Measurements from ENCODE around the gene PRELP.

The PRELP gene

GRCh38 chr1:203506858-203507626 is 31.4 kb downstream of the PRELP start:
- Histone ChIP-seq H3K4ac (ENCODE audit: low read depth in 1 of 2, low read length in 2 of 2) (no peak overlapping the region), H3K4me2 (ENCODE audit: low read length, poor library complexity, severe bottlenecking) (no peak overlapping the region), H2BK5ac (ENCODE audit: low read depth, low read length, poor library complexity, severe bottlenecking) (no peak overlapping the region), H3K27me3 (ENCODE audit: control insufficient read depth in 1 of 2, insufficient read depth in 1 of 2, low read length in 2 of 2) (peaks cover 0 to 12% of the 10 kb centered on the region in 2 experiments), H3K14ac (ENCODE audit: low read length in 2 of 2) (peak overlapping the region in 1 of 2 experiments; percentile 44), H4K91ac (ENCODE audit: low read length) (no peak overlapping the region), H3K36me3 (ENCODE audit: control insufficient read depth in 1 of 2, insufficient read depth in 2 of 2, low read depth in 1 of 2, low read length in 2 of 2) (no peaks in the 10 kb centered on the region), H3K9me3 (ENCODE audit: control insufficient read depth, low read length) (no peaks in the 10 kb centered on the region), H2BK15ac (ENCODE audit: low read depth, poor library complexity, severe bottlenecking) (peak overlapping the region; percentile 48), H3K79me1 (replicated peaks; ENCODE audit: low read length, poor library complexity, severe bottlenecking) (no peaks in the 10 kb centered on the region), H2AK5ac (ENCODE audit: low read length, severe bottlenecking) (peak overlapping the region; percentile 35), H2BK120ac (ENCODE audit: low read depth, low read length) (no peak overlapping the region), H3K9ac (ENCODE audit: low read length) (peak overlapping the region; percentile 56), H3K23ac (ENCODE audit: low read length in 2 of 2) (peak overlapping the region in 1 of 2 experiments; percentile 23), H2AFZ (ENCODE audit: low read depth, low read length) (no peak overlapping the region), H2BK12ac (ENCODE audit: low read length in 2 of 2) (peak overlapping the region; percentile 18 to 59), H3K27ac (ENCODE audit: low read length, poor library complexity, severe bottlenecking) (no peak overlapping the region), H3K18ac (ENCODE audit: low read depth in 1 of 2, low read length in 2 of 2) (peak overlapping the region; percentile 31 to 87), H3K4me1 (ENCODE audit: control insufficient read depth, insufficient read depth, low read depth, low read length) (peaks cover 11% of the 10 kb centered on the region), H3K4me3 (ENCODE audit: insufficient read depth in 1 of 2, low read depth in 1 of 2, low read length in 2 of 2) (no peak overlapping the region), H4K8ac (ENCODE audit: low read length) (peak overlapping the region; percentile 66)
- WGBS: 53% methylated on average over 6 of the region's 6 CpGs
- DNase-seq: no peak

- H3K79me1 ChIP-seq (replicated peaks; ENCODE audit: low read length, poor library complexity, severe bottlenecking): no peaks in the 10 kb centered on the region
- H4K91ac ChIP-seq (ENCODE audit: low read length): no peak overlapping the region
- H2AFZ ChIP-seq (ENCODE audit: low read depth, low read length): no peak overlapping the region
- H3K18ac ChIP-seq (ENCODE audit: low read depth in 1 of 2, low read length in 2 of 2): no peak overlapping the region
- no peak overlapping the region for H2BK15ac ChIP-seq (ENCODE audit: low read depth, poor library complexity, severe bottlenecking)
- DNase-seq: no peak
- peaks cover 0 to 5% of the 10 kb centered on the region in 2 experiments for H3K27me3 ChIP-seq (ENCODE audit: control insufficient read depth in 1 of 2, insufficient read depth in 1 of 2, low read length in 2 of 2)
- H4K8ac ChIP-seq (ENCODE audit: low read length): no peak overlapping the region
- H3K14ac ChIP-seq (ENCODE audit: low read length in 2 of 2): no peak overlapping the region
- H2BK120ac ChIP-seq (ENCODE audit: low read depth, low read length): no peak overlapping the region
- H3K9ac ChIP-seq (ENCODE audit: low read length): peak overlapping the region; percentile 19
- WGBS: 0% methylated on average over 1 of the region's 1 CpG
- no peak overlapping the region for H2BK5ac ChIP-seq (ENCODE audit: low read depth, low read length, poor library complexity, severe bottlenecking)
- H2AK5ac ChIP-seq (ENCODE audit: low read length, severe bottlenecking): no peak overlapping the region
- no peak overlapping the region for H3K4me2 ChIP-seq (ENCODE audit: low read length, poor library complexity, severe bottlenecking)
- H3K9me3 ChIP-seq (ENCODE audit: control insufficient read depth, low read length): no peaks in the 10 kb centered on the region
- H2BK12ac ChIP-seq (ENCODE audit: low read length in 2 of 2): no peak overlapping the region
- H3K23ac ChIP-seq (ENCODE audit: low read length in 2 of 2): no peak overlapping the region
- no peak overlapping the region for H3K27ac ChIP-seq (ENCODE audit: low read length, poor library complexity, severe bottlenecking)
- H3K4me3 ChIP-seq (ENCODE audit: insufficient read depth in 1 of 2, low read depth in 1 of 2, low read length in 2 of 2): no peak overlapping the region
- no peaks in the 10 kb centered on the region for H3K36me3 ChIP-seq (ENCODE audit: control insufficient read depth in 1 of 2, insufficient read depth in 2 of 2, low read depth in 1 of 2, low read length in 2 of 2)
- peaks cover 15% of the 10 kb centered on the region for H3K4me1 ChIP-seq (ENCODE audit: control insufficient read depth, insufficient read depth, low read depth, low read length)
- H3K4ac ChIP-seq (ENCODE audit: low read depth in 1 of 2, low read length in 2 of 2): no peak overlapping the region
Observed at GRCh38 chr1:203507759-203508158, 32.2 kb downstream of the PRELP start.

GRCh38 chr1:203508463-203509073 is 33.0 kb downstream of the PRELP start:
- H2AK5ac ChIP-seq (ENCODE audit: low read length, severe bottlenecking): peak overlapping the region; percentile 57
- peak overlapping the region; percentile 75 to 88 for H2BK12ac ChIP-seq (ENCODE audit: low read length in 2 of 2)
- H3K23ac ChIP-seq (ENCODE audit: low read length in 2 of 2): no peak overlapping the region
- H3K27ac ChIP-seq (ENCODE audit: low read length, poor library complexity, severe bottlenecking): no peak overlapping the region
- peak overlapping the region; percentile 66 for H4K8ac ChIP-seq (ENCODE audit: low read length)
- peak overlapping the region; percentile 7 for H2BK120ac ChIP-seq (ENCODE audit: low read depth, low read length)
- no peaks in the 10 kb centered on the region for H3K9me3 ChIP-seq (ENCODE audit: control insufficient read depth, low read length)
- peak overlapping the region; percentile 75 for H2BK15ac ChIP-seq (ENCODE audit: low read depth, poor library complexity, severe bottlenecking)
- H3K27me3 ChIP-seq (ENCODE audit: control insufficient read depth in 1 of 2, insufficient read depth in 1 of 2, low read length in 2 of 2): no peaks in the 10 kb centered on the region
- H2BK5ac ChIP-seq (ENCODE audit: low read depth, low read length, poor library complexity, severe bottlenecking): no peak overlapping the region
- no peaks in the 10 kb centered on the region for H3K79me1 ChIP-seq (replicated peaks; ENCODE audit: low read length, poor library complexity, severe bottlenecking)
- H3K4me1 ChIP-seq (ENCODE audit: control insufficient read depth, insufficient read depth, low read depth, low read length): peaks cover 22% of the 10 kb centered on the region
- peak overlapping the region in 1 of 2 experiments; percentile 37 for H3K14ac ChIP-seq (ENCODE audit: low read length in 2 of 2)
- no peak for DNase-seq
- peak overlapping the region; percentile 10 to 73 for H3K18ac ChIP-seq (ENCODE audit: low read depth in 1 of 2, low read length in 2 of 2)
- no peak overlapping the region for H2AFZ ChIP-seq (ENCODE audit: low read depth, low read length)
- peak overlapping the region; percentile 43 for H4K91ac ChIP-seq (ENCODE audit: low read length)
- WGBS: 65% methylated on average over 10 of the region's 10 CpGs
- H3K36me3 ChIP-seq (ENCODE audit: control insufficient read depth in 1 of 2, insufficient read depth in 2 of 2, low read depth in 1 of 2, low read length in 2 of 2): no peaks in the 10 kb centered on the region
- H3K4me3 ChIP-seq (ENCODE audit: insufficient read depth in 1 of 2, low read depth in 1 of 2, low read length in 2 of 2): no peak overlapping the region
- peak overlapping the region; percentile 17 to 51 for H3K4ac ChIP-seq (ENCODE audit: low read depth in 1 of 2, low read length in 2 of 2)
- H3K4me2 ChIP-seq (ENCODE audit: low read length, poor library complexity, severe bottlenecking): no peak overlapping the region
- H3K9ac ChIP-seq (ENCODE audit: low read length): peak overlapping the region; percentile 25

- no CpG with 5 or more reads among the region's 1 CpG for WGBS
Observed at GRCh38 chr1:203509135-203509534, 33.5 kb downstream of the PRELP start.

More at GRCh38 chr1:203509135-203509534, 33.5 kb downstream of the PRELP start:
- Histone ChIP-seq H2BK120ac (ENCODE audit: low read depth, low read length) (peak overlapping the region; percentile 7), H3K9ac (ENCODE audit: low read length) (peak overlapping the region; percentile 25), H2BK12ac (ENCODE audit: low read length in 2 of 2) (peak overlapping the region in 1 of 2 experiments; percentile 75), H3K27ac (ENCODE audit: low read length, poor library complexity, severe bottlenecking) (no peak overlapping the region), H4K91ac (ENCODE audit: low read length) (peak overlapping the region; percentile 5), H3K9me3 (ENCODE audit: control insufficient read depth, low read length) (no peaks in the 10 kb centered on the region), H3K79me1 (replicated peaks; ENCODE audit: low read length, poor library complexity, severe bottlenecking) (no peaks in the 10 kb centered on the region), H2BK5ac (ENCODE audit: low read depth, low read length, poor library complexity, severe bottlenecking) (no peak overlapping the region), H3K14ac (ENCODE audit: low read length in 2 of 2) (no peak overlapping the region), H2BK15ac (ENCODE audit: low read depth, poor library complexity, severe bottlenecking) (peak overlapping the region; percentile 75), H2AFZ (ENCODE audit: low read depth, low read length) (no peak overlapping the region), H3K4me1 (ENCODE audit: control insufficient read depth, insufficient read depth, low read depth, low read length) (peaks cover 28% of the 10 kb centered on the region), H3K27me3 (ENCODE audit: control insufficient read depth in 1 of 2, insufficient read depth in 1 of 2, low read length in 2 of 2) (no peaks in the 10 kb centered on the region), H3K4me2 (ENCODE audit: low read length, poor library complexity, severe bottlenecking) (no peak overlapping the region), H2AK5ac (ENCODE audit: low read length, severe bottlenecking) (no peak overlapping the region), H3K36me3 (ENCODE audit: control insufficient read depth in 1 of 2, insufficient read depth in 2 of 2, low read depth in 1 of 2, low read length in 2 of 2) (no peaks in the 10 kb centered on the region), H3K4me3 (ENCODE audit: insufficient read depth in 1 of 2, low read depth in 1 of 2, low read length in 2 of 2) (no peak overlapping the region), H3K23ac (ENCODE audit: low read length in 2 of 2) (no peak overlapping the region), H3K18ac (ENCODE audit: low read depth in 1 of 2, low read length in 2 of 2) (no peak overlapping the region), H3K4ac (ENCODE audit: low read depth in 1 of 2, low read length in 2 of 2) (no peak overlapping the region), H4K8ac (ENCODE audit: low read length) (no peak overlapping the region)
- no peak for DNase-seq
